ENCODE data around the gene CALCOCO1.

The CALCOCO1 gene

DNA sequence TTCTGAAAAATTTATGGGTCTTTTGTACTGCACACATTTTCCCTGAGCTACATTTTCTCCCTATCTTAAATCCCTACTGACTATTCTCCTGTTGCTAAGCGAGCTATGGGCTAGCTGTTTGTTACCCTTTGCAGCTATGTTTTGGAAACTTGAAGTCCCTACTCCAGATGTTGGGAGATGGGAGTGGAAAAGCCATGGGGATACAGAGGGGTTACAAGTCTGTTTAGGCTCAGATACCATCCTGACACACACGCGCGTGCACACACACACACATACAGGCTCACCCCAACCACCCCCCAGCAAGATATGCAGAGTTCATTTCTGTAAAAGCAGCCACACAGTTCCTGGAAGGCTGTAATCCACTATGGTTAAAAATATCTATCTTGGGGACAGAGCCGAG is 67.2 kb downstream of the CALCOCO1 start:
- no peak for DNase-seq
- TF ChIP-seq POLR2A (IDR thresholded peaks at IDR 0.05; ENCODE audit: low read length) (no peak), GATA1 (IDR thresholded peaks at IDR 0.05; ENCODE audit: low read depth, low read length) (no peak)

GRCh38 chr12:53659571-53659981 is 67.7 kb downstream of the CALCOCO1 start:
- no peak for TF ChIP-seq GATA1 (IDR thresholded peaks at IDR 0.05; ENCODE audit: low read depth, low read length)
- no peak for TF ChIP-seq POLR2A (IDR thresholded peaks at IDR 0.05; ENCODE audit: low read length)
- no peak for DNase-seq

- no peak for DNase-seq
- TF ChIP-seq POLR2A (IDR thresholded peaks at IDR 0.05; ENCODE audit: low read length), result no peak
- no peak for TF ChIP-seq GATA1 (IDR thresholded peaks at IDR 0.05; ENCODE audit: low read depth, low read length)
These were observed 68.2 kb downstream of the CALCOCO1 start for GRCh38 chr12:53659011-53659551.
